K562 (cell line): ENCODE measurements around the gene TLE4. TPM values are rescaled to one million over a fixed set of nuclear protein-coding genes. Genes with fewer than 3 reads are reported as not detected.

ENCODE experiments used
- ATAC-seq: fragments of 200-7000 bp; cut with Tn5 transposase; 3 replicates; pipeline ENCODE4 v1.9.1; 2020; ENCODE audit warnings: moderate library complexity
- BruUV-seq: library from RNA; stranded (reverse); fragments of 400-500 nt; replicated peaks from 2 replicates; lab custom pipeline; 2021; lab: Mats Ljungman, UMichigan
- CTCF ChIA-PET: fragments of 300-600 bp; formaldehyde crosslinking; extraction: SDS; loops from one replicate; lab custom pipeline; 2021; ENCODE audit warnings: low intra/inter-chr PET ratio; lab: Yijun Ruan, JAX
- POLR2A ChIA-PET: fragments of 300-600, 350-650 bp; sonication (Branson Sonifier 250); formaldehyde crosslinking; extraction: SDS; loops from one replicate; lab custom pipeline; 2021; ENCODE audit warnings: antibody characterized with exemption, inconsistent platforms; lab: Yijun Ruan, JAX
- DNase-seq, 4 experiments: peaks; one replicate each; pipeline versions ENCODE4 v3.0.0 to v3.0.0-alpha.2; 2011 to 2018; ENCODE audit warnings: low spot score in 3 of 4, mixed read lengths in 3 of 4; ENCODE audit errors: extremely low read depth in 1 of 4
- FAIRE-seq: peaks from 2 replicates; lab custom pipeline; 2011; peaks lifted over from hg19 to GRCh38; lab: Jason Lieb, UNC
- H2AFZ ChIP-seq: 2 replicates; pipeline ENCODE4 v1.6.0; 2011; ENCODE audit warnings: low read depth, low read length, control low read depth, inconsistent platforms
- H3K27ac ChIP-seq: fragments of 200-600 bp; 3 replicates; pipeline ENCODE4 v1.8.0; 2011; ENCODE audit warnings: low read depth, mild to moderate bottlenecking, control low read depth, inconsistent platforms, low read length, moderate library complexity, mixed read lengths; ENCODE audit errors: extremely low read depth
- H3K27me3 ChIP-seq, 2 experiments: fragments of 300-600 bp in 1 of 2; 2 replicates in 1 of 2; 3 replicates in 1 of 2; pipeline versions ENCODE4 v1.6.0 to v1.8.0; 2011; ENCODE audit warnings: inconsistent platforms in 2 of 2, low read length in 2 of 2, mild to moderate bottlenecking in 1 of 2, mixed read lengths in 1 of 2, moderate library complexity in 1 of 2; ENCODE audit not compliant: control insufficient read depth in 2 of 2, insufficient read depth in 2 of 2
- H3K36me3 ChIP-seq: fragments of 300-600 bp; 3 replicates; pipeline ENCODE4 v1.8.0; 2011; ENCODE audit warnings: mild to moderate bottlenecking, low read length, inconsistent platforms; ENCODE audit not compliant: control insufficient read depth, insufficient read depth
- H3K4me1 ChIP-seq, 2 experiments: fragments of 200-600 bp in 1 of 2; replicated peaks in 1 of 2; 2 replicates in 1 of 2; 3 replicates in 1 of 2; pipeline versions ENCODE4 v1.5.1 to v1.8.0; 2011; ENCODE audit warnings: inconsistent platforms in 2 of 2, low read length in 2 of 2, mild to moderate bottlenecking in 1 of 2, mixed read lengths in 1 of 2, moderate library complexity in 1 of 2; ENCODE audit not compliant: control insufficient read depth in 2 of 2, insufficient read depth in 2 of 2
- H3K4me2 ChIP-seq: 2 replicates; pipeline ENCODE4 v1.6.1; 2011; ENCODE audit warnings: low read length, control low read depth, inconsistent platforms, mixed read lengths; ENCODE audit not compliant: insufficient read depth
- H3K4me3 ChIP-seq: fragments of 200-600 bp; sonication (generic), shearing (Covaris generic); 2 replicates; pipeline ENCODE4 v1.5.1; 2016; ENCODE audit warnings: control low read depth, inconsistent platforms
- H3K79me2 ChIP-seq: fragments of 200-600 bp; 3 replicates; pipeline ENCODE4 v1.8.0; 2011; ENCODE audit warnings: low read length, inconsistent platforms; ENCODE audit not compliant: control insufficient read depth, insufficient read depth
- H3K9ac ChIP-seq, 2 experiments: 2 replicates each; pipeline versions ENCODE4 v1.6.0 to v1.6.1; 2011; ENCODE audit warnings: low read depth in 2 of 2, low read length in 2 of 2, control low read depth in 1 of 2, inconsistent platforms in 1 of 2, mild to moderate bottlenecking in 1 of 2, mixed read lengths in 1 of 2; ENCODE audit not compliant: insufficient read depth in 1 of 2
- H3K9me1 ChIP-seq: one replicate; pipeline ENCODE4 v1.6.0; 2011; ENCODE audit warnings: inconsistent platforms, mild to moderate bottlenecking, low read length, moderate library complexity; ENCODE audit not compliant: control insufficient read depth, insufficient read depth
- H3K9me3 ChIP-seq: replicated peaks from 2 replicates; pipeline ENCODE4 v1.5.1; 2011; ENCODE audit warnings: low read depth, low read length, inconsistent platforms; ENCODE audit not compliant: control insufficient read depth, insufficient read depth
- H4K20me1 ChIP-seq: replicated peaks from 2 replicates; pipeline ENCODE4 v1.6.1; 2011; ENCODE audit warnings: low read length, inconsistent platforms, mixed read lengths; ENCODE audit not compliant: control insufficient read depth, insufficient read depth
- BHLHE40 ChIP-seq: IDR thresholded peaks from 2 replicates; pipeline ENCODE4 v1.6.1; 2011; ENCODE audit warnings: low read length, improper control_type of control experiment
- E2F3 ChIP-seq: fragments of 250-450 bp; sonication (Bioruptor Pico); IDR thresholded peaks from 2 replicates; pipeline ENCODE4 v1.4.0; 2020; ENCODE audit warnings: mild to moderate bottlenecking
- PRPF4 ChIP-seq: fragments of 200-400 bp; formaldehyde crosslinking; IDR thresholded peaks from one replicate; pipeline ENCODE4 v1.6.1; 2017; ENCODE audit warnings: low read length, low read depth, mild to moderate bottlenecking; ENCODE audit not compliant: insufficient read depth, poor library complexity, severe bottlenecking
- SIX5 ChIP-seq, 2 experiments: IDR thresholded peaks; 2 replicates each; pipeline ENCODE4 v1.6.1; 2011; ENCODE audit warnings: low read length in 2 of 2, borderline replicate concordance in 1 of 2, low read depth in 1 of 2, mild to moderate bottlenecking in 1 of 2, moderate library complexity in 1 of 2; ENCODE audit not compliant: insufficient read depth in 1 of 2
- SMAD1 ChIP-seq: fragments of 150-350 bp; IDR thresholded peaks from 2 replicates; pipeline ENCODE4 v1.6.1; 2014; ENCODE audit warnings: low read length, low read depth; ENCODE audit not compliant: partially characterized antibody
- SUPT5H ChIP-seq: fragments of 450-650 bp; IDR thresholded peaks from 2 replicates; pipeline ENCODE4 v1.6.1; 2016
- THRAP3 ChIP-seq: fragments of 450-650 bp; IDR thresholded peaks from 2 replicates; pipeline ENCODE4 v1.6.1; 2016; ENCODE audit warnings: mild to moderate bottlenecking, inconsistent platforms, borderline replicate concordance
- XRCC3 ChIP-seq: fragments of 450-650 bp; IDR thresholded peaks from 2 replicates; pipeline ENCODE4 v1.6.1; 2017; ENCODE audit warnings: mild to moderate bottlenecking, moderate library complexity
- ZNF175 ChIP-seq: fragments of 200-800 bp; sonication (Bioruptor generic); IDR thresholded peaks from 2 replicates; pipeline ENCODE4 v1.6.1; 2016; ENCODE audit warnings: low read depth, mild to moderate bottlenecking, missing genetic modification characterization, missing compliant biosample characterization
- ZNF324 ChIP-seq: fragments of 250-450 bp; sonication (Bioruptor Pico); IDR thresholded peaks from 2 replicates; pipeline ENCODE4 v1.4.0; 2020; ENCODE audit warnings: mild to moderate bottlenecking
- ZNF551 ChIP-seq: fragments of 250-450 bp; sonication (Bioruptor Pico); IDR thresholded peaks from 2 replicates; pipeline ENCODE4 v1.5.0; 2021; ENCODE audit warnings: mild to moderate bottlenecking, moderate library complexity
- ZSCAN29 ChIP-seq: fragments of 450-650 bp; IDR thresholded peaks from 2 replicates; pipeline ENCODE4 v1.6.1; 2017
- WGBS: fragments of 100-300 bp; shearing (Covaris generic); methylation state at CpG from one replicate; pipeline ENCODE4 v1.1.6; 2016; ENCODE audit warnings: low coverage, mixed read lengths; ENCODE audit not compliant: insufficient coverage; ENCODE audit errors: missing lambda C conversion rate; 5-methylcytosine and 5-hydroxymethylcytosine counted together
- in situ Hi-C: fragments of 300-500 bp; cut with MboI; formaldehyde crosslinking; loops from 4 replicates; pipeline ENCODE4 v1.15.0; 2018; ENCODE audit warnings: inconsistent platforms, mixed read lengths
- intact Hi-C: fragments of 100-400 bp; cut with micrococcal nuclease; formaldehyde crosslinking; loops from 2 replicates; pipeline ENCODE4 v1.14.2; 2022
- polyA plus RNA-seq, 8 experiments: library from polyadenylated mRNA; depleted of rRNA in 4 of 8; stranded (reverse) in 5 of 8; unstranded in 3 of 8; fragments of >200 nt; fragmentation: Nextera tagmentation in 2 of 8; fragmentation: Illumina TruSeq in 1 of 8; extraction: Ambion mirVana in 2 of 8; extraction: Trizol in 1 of 8; gene quantifications; 2 replicates each; pipeline versions ENCODE4 v1.2.1 to v1.2.3, GENCODE V29; 2011 to 2014; ENCODE audit warnings: inconsistent platforms in 1 of 8, missing spikeins in 1 of 8
- total RNA-seq, 7 experiments: library from RNA; depleted of rRNA in 6 of 7; stranded (reverse); fragments of >200 nt in 6 of 7; fragmentation: Illumina TruSeq in 2 of 7; extraction: Trizol in 2 of 7; gene quantifications; 2 replicates each; pipeline versions ENCODE4 v1.2.1 to v1.2.3, GENCODE V29; 2011 to 2021; ENCODE audit warnings: low replicate concordance in 1 of 7
- TF ChIP-seq, protein P1 (sequence below): fragments of 450-650 bp; IDR thresholded peaks from 2 replicates; pipeline ENCODE4 v1.6.1; 2018; ENCODE audit not compliant: partially characterized antibody
- TF ChIP-seq, protein P2 (sequence below): fragments of 200-400 bp; formaldehyde crosslinking; IDR thresholded peaks from 2 replicates; pipeline ENCODE4 v1.6.1; 2017; ENCODE audit warnings: mild to moderate bottlenecking, low read depth, low read length, moderate library complexity
- TF ChIP-seq, protein P3 (sequence below): fragments of 250-450 bp; sonication (Bioruptor Pico); IDR thresholded peaks from 2 replicates; pipeline ENCODE4 v1.4.0; 2020; ENCODE audit warnings: mild to moderate bottlenecking, moderate library complexity

TLE4 gene
- total and polyA plus RNA-seq, 9 of the 15 experiments (the other 6 are each of a cell fraction or from before 2014, with no cell fraction given): 1.1 to 8.8 (median 5.7) TPM

GRCh38 chr9:79584655-79584982 lies 12.9 kb downstream of the TLE4 start:
- no peaks in the 10 kb centered on the region for H3K9me1 ChIP-seq
- no peak for DNase-seq
- no peaks in the 10 kb centered on the region for H3K36me3 ChIP-seq
- no peak for ATAC-seq
- H2AFZ ChIP-seq: no peak overlapping the region
- H3K27me3 ChIP-seq: no peaks in the 10 kb centered on the region
- intact Hi-C loops: no loop called here
- no peak overlapping the region for H3K27ac ChIP-seq
- no peaks in the 10 kb centered on the region for H3K9me3 ChIP-seq
- ChIA-PET POLR2A (interaction anchor here (1.4 kb wide), 1 partner anchor 10 kb away, joined by 5 read pairs; no protein-coding TSS in a partner anchor), CTCF (no interaction called here)
- H4K20me1 ChIP-seq: no peaks in the 10 kb centered on the region
- 0% methylated on average over 2 of the region's 2 CpGs for WGBS
- H3K9ac ChIP-seq: no peak overlapping the region
- in situ Hi-C loops: no loop called here
- BruUV-seq: no TSS peak
- H3K4me1 ChIP-seq: peaks cover 0 to 10% of the 10 kb centered on the region in 2 experiments; a peak in 3 of 5 replicates
- no peak overlapping the region for H3K4me3 ChIP-seq
- no peak for FAIRE-seq
- no peak overlapping the region for H3K4me2 ChIP-seq
- H3K79me2 ChIP-seq: no peaks in the 10 kb centered on the region
- TF ChIP-seq XRCC3 (no peak), THRAP3 (no peak), E2F3 (CRISPR knock-in tag) (no peak), SUPT5H (no peak), PRPF4 (no peak), BHLHE40 (no peak), ZNF551 (CRISPR knock-in tag) (no peak), ZNF175 (no peak), SMAD1 (no peak), ZSCAN29 (no peak), ZNF324 (CRISPR knock-in tag) (no peak), SIX5 (IDR thresholded peaks at IDR 0.05; ENCODE audit: borderline replicate concordance in 1 of 2, insufficient read depth in 1 of 2, low read depth in 1 of 2, low read length in 2 of 2) (no peak)
- TF ChIP-seq, protein P1, sequence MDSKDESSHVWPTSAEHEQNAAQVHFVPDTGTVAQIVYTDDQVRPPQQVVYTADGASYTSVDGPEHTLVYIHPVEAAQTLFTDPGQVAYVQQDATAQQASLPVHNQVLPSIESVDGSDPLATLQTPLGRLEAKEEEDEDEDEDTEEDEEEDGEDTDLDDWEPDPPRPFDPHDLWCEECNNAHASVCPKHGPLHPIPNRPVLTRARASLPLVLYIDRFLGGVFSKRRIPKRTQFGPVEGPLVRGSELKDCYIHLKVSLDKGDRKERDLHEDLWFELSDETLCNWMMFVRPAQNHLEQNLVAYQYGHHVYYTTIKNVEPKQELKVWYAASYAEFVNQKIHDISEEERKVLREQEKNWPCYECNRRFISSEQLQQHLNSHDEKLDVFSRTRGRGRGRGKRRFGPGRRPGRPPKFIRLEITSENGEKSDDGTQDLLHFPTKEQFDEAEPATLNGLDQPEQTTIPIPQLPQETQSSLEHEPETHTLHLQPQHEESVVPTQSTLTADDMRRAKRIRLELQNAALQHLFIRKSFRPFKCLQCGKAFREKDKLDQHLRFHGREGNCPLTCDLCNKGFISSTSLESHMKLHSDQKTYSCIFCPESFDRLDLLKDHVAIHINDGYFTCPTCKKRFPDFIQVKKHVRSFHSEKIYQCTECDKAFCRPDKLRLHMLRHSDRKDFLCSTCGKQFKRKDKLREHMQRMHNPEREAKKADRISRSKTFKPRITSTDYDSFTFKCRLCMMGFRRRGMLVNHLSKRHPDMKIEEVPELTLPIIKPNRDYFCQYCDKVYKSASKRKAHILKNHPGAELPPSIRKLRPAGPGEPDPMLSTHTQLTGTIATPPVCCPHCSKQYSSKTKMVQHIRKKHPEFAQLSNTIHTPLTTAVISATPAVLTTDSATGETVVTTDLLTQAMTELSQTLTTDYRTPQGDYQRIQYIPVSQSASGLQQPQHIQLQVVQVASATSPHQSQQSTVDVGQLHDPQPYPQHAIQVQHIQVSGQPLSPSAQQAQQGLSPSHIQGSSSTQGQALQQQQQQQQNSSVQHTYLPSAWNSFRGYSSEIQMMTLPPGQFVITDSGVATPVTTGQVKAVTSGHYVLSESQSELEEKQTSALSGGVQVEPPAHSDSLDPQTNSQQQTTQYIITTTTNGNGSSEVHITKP: no peak
- TF ChIP-seq, protein P2, sequence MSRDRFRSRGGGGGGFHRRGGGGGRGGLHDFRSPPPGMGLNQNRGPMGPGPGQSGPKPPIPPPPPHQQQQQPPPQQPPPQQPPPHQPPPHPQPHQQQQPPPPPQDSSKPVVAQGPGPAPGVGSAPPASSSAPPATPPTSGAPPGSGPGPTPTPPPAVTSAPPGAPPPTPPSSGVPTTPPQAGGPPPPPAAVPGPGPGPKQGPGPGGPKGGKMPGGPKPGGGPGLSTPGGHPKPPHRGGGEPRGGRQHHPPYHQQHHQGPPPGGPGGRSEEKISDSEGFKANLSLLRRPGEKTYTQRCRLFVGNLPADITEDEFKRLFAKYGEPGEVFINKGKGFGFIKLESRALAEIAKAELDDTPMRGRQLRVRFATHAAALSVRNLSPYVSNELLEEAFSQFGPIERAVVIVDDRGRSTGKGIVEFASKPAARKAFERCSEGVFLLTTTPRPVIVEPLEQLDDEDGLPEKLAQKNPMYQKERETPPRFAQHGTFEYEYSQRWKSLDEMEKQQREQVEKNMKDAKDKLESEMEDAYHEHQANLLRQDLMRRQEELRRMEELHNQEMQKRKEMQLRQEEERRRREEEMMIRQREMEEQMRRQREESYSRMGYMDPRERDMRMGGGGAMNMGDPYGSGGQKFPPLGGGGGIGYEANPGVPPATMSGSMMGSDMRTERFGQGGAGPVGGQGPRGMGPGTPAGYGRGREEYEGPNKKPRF: no peak
- TF ChIP-seq, protein P3, sequence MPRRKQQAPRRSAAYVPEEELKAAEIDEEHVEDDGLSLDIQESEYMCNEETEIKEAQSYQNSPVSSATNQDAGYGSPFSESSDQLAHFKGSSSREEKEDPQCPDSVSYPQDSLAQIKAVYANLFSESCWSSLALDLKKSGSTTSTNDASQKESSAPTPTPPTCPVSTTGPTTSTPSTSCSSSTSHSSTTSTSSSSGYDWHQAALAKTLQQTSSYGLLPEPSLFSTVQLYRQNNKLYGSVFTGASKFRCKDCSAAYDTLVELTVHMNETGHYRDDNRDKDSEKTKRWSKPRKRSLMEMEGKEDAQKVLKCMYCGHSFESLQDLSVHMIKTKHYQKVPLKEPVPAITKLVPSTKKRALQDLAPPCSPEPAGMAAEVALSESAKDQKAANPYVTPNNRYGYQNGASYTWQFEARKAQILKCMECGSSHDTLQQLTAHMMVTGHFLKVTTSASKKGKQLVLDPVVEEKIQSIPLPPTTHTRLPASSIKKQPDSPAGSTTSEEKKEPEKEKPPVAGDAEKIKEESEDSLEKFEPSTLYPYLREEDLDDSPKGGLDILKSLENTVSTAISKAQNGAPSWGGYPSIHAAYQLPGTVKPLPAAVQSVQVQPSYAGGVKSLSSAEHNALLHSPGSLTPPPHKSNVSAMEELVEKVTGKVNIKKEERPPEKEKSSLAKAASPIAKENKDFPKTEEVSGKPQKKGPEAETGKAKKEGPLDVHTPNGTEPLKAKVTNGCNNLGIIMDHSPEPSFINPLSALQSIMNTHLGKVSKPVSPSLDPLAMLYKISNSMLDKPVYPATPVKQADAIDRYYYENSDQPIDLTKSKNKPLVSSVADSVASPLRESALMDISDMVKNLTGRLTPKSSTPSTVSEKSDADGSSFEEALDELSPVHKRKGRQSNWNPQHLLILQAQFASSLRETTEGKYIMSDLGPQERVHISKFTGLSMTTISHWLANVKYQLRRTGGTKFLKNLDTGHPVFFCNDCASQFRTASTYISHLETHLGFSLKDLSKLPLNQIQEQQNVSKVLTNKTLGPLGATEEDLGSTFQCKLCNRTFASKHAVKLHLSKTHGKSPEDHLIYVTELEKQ (CRISPR knock-in tag): no peak
